Panc1 (cell line): Measurements from ENCODE around the gene TSSK1B.

Experiments used
- CTCF ChIP-seq: fragments of 450-650 bp; IDR thresholded peaks from 2 replicates; pipeline ENCODE4 v1.5.1; 2017; ENCODE audit warnings: mild to moderate bottlenecking
- REST ChIP-seq, 2 experiments: IDR thresholded peaks; 2 replicates each; pipeline ENCODE4 v1.6.1; 2011 to 2012; ENCODE audit warnings: low read depth in 2 of 2, control low read depth in 1 of 2, low read length in 1 of 2, mild to moderate bottlenecking in 1 of 2, moderate library complexity in 1 of 2; ENCODE audit not compliant: insufficient read depth in 1 of 2
- SIN3A ChIP-seq: IDR thresholded peaks from 2 replicates; pipeline ENCODE4 v1.6.1; 2012; ENCODE audit warnings: low read depth, mild to moderate bottlenecking, low read length, moderate library complexity, borderline replicate concordance; ENCODE audit not compliant: insufficient read depth
- TCF7L2 ChIP-seq: IDR thresholded peaks from 2 replicates; pipeline ENCODE4 v1.6.1; 2011; ENCODE audit warnings: mild to moderate bottlenecking, low read depth, low read length, inconsistent platforms

GRCh38 chr5:113425909-113426308 is 8.9 kb downstream of the TSSK1B start:
- no peak for TF ChIP-seq SIN3A
- no peak for TF ChIP-seq CTCF
- no peak for TF ChIP-seq TCF7L2
- no peak for TF ChIP-seq REST (IDR thresholded peaks at IDR 0.05; ENCODE audit: insufficient read depth in 1 of 2, low read depth in 2 of 2, low read length in 1 of 2)
